Endothelial cell of umbilical vein (primary cell): ENCODE results near the gene SIGMAR1. TPM values are rescaled to one million over a fixed set of nuclear protein-coding genes. Genes with fewer than 3 reads are reported as not detected.

Experiments used
- BruUV-seq: library from RNA; stranded (reverse); fragments of 400-500 nt; replicated peaks from 2 replicates; lab custom pipeline; 2021; lab: Mats Ljungman, UMichigan
- CTCF ChIA-PET: fragments of 300-600, 350-600 bp; sonication (Branson Sonifier 250); formaldehyde crosslinking; loops from one replicate; lab custom pipeline; 2021; ENCODE audit warnings: antibody characterized with exemption, inconsistent platforms; lab: Charles Lee
- POLR2A ChIA-PET: fragments of 300-600, 350-600 bp; sonication (Branson Sonifier 250); formaldehyde crosslinking; loops from one replicate; lab custom pipeline; 2021; ENCODE audit warnings: antibody characterized with exemption, inconsistent platforms; lab: Charles Lee
- DNase-seq: peaks from one replicate; pipeline ENCODE4 v3.0.0-alpha.2; 2011; ENCODE audit warnings: low read depth, low spot score
- FAIRE-seq: peaks from 2 replicates; lab custom pipeline; 2011; peaks lifted over from hg19 to GRCh38; lab: Jason Lieb, UNC
- H2AFZ ChIP-seq: 2 replicates; pipeline ENCODE4 v1.6.0; 2012; ENCODE audit warnings: low read depth, low read length, control low read depth, inconsistent platforms
- H3K27ac ChIP-seq: 2 replicates; pipeline ENCODE4 v1.5.1; 2011; ENCODE audit warnings: low read depth, mild to moderate bottlenecking, control low read depth, low read length, moderate library complexity; ENCODE audit not compliant: insufficient read depth
- H3K27me3 ChIP-seq, 2 experiments: 2 replicates each; pipeline versions ENCODE4 v1.6.0 to v1.6.1; 2011; ENCODE audit warnings: low read length in 2 of 2, mixed read lengths in 1 of 2; ENCODE audit not compliant: control insufficient read depth in 2 of 2, insufficient read depth in 2 of 2
- H3K36me3 ChIP-seq, 2 experiments: 2 replicates in 1 of 2; 3 replicates in 1 of 2; pipeline ENCODE4 v1.5.1; 2011; ENCODE audit warnings: low read length in 2 of 2, mild to moderate bottlenecking in 1 of 2, moderate library complexity in 1 of 2; ENCODE audit not compliant: control insufficient read depth in 2 of 2, insufficient read depth in 2 of 2; ENCODE audit errors: extremely low read depth in 1 of 2
- H3K4me1 ChIP-seq: 3 replicates; pipeline ENCODE4 v1.5.1; 2011; ENCODE audit warnings: mild to moderate bottlenecking, low read length; ENCODE audit not compliant: control insufficient read depth, insufficient read depth; ENCODE audit errors: extremely low read depth
- H3K4me2 ChIP-seq: 2 replicates; pipeline ENCODE4 v1.6.1; 2011; ENCODE audit warnings: low read length, control low read depth, mixed read lengths; ENCODE audit not compliant: insufficient read depth
- H3K4me3 ChIP-seq, 3 experiments: fragments of 200-600 bp in 1 of 3; sonication (generic), shearing (Covaris generic) in 1 of 3; replicated peaks in 1 of 3; 2 replicates each; pipeline ENCODE4 v1.5.1; 2011 to 2016; ENCODE audit warnings: control low read depth in 3 of 3, low read length in 3 of 3, mild to moderate bottlenecking in 2 of 3, inconsistent platforms in 1 of 3, low read depth in 1 of 3, moderate library complexity in 1 of 3; ENCODE audit not compliant: insufficient read depth in 1 of 3
- H3K79me2 ChIP-seq: 2 replicates; pipeline ENCODE4 v1.6.0; 2012; ENCODE audit warnings: low read length, inconsistent platforms; ENCODE audit not compliant: control insufficient read depth, insufficient read depth
- H3K9ac ChIP-seq: replicated peaks from 2 replicates; pipeline ENCODE3; 2011; ENCODE audit warnings: low read length, control low read depth; ENCODE audit not compliant: insufficient read depth; ENCODE audit errors: extremely low read depth
- H3K9me1 ChIP-seq: replicated peaks from 3 replicates; pipeline ENCODE4 v1.6.0; 2011; ENCODE audit warnings: mild to moderate bottlenecking, low read length; ENCODE audit not compliant: control insufficient read depth, insufficient read depth; ENCODE audit errors: extremely low read depth
- H3K9me3 ChIP-seq: replicated peaks from 2 replicates; pipeline ENCODE4 v1.5.1; 2012; ENCODE audit warnings: low read length, inconsistent platforms; ENCODE audit not compliant: control insufficient read depth, insufficient read depth
- H4K20me1 ChIP-seq: replicated peaks from 2 replicates; pipeline ENCODE3; 2011; ENCODE audit warnings: mild to moderate bottlenecking, low read length; ENCODE audit not compliant: control insufficient read depth, insufficient read depth; ENCODE audit errors: extremely low read depth
- EZH2 ChIP-seq: IDR thresholded peaks from 2 replicates; pipeline ENCODE4 v1.6.1; 2012; ENCODE audit warnings: borderline replicate concordance, low read depth, mild to moderate bottlenecking, moderate library complexity, low read length, inconsistent platforms; ENCODE audit not compliant: severe bottlenecking
- FOS ChIP-seq: IDR thresholded peaks from 2 replicates; pipeline ENCODE4 v1.6.1; 2011; ENCODE audit warnings: mild to moderate bottlenecking, low read length, moderate library complexity, borderline replicate concordance; ENCODE audit not compliant: insufficient read depth
- GATA2 ChIP-seq: IDR thresholded peaks from 2 replicates; pipeline ENCODE4 v1.7.0; 2011; ENCODE audit warnings: low read depth, mild to moderate bottlenecking, moderate library complexity, mixed read lengths, low read length; ENCODE audit not compliant: insufficient read length, insufficient read depth
- JUN ChIP-seq: IDR thresholded peaks from 2 replicates; pipeline ENCODE4 v1.6.1; 2011; ENCODE audit warnings: borderline replicate concordance, low read depth; ENCODE audit not compliant: insufficient read length, insufficient read depth
- MYC ChIP-seq: IDR thresholded peaks from one replicate; pipeline ENCODE4 v1.6.1; 2011; ENCODE audit warnings: mild to moderate bottlenecking, low read depth, low read length
- POLR2A ChIP-seq: IDR thresholded peaks from 2 replicates; pipeline ENCODE4 v1.6.1; 2012; ENCODE audit warnings: low read depth, mild to moderate bottlenecking, control low read depth, low read length
- POLR2AphosphoS5 ChIP-seq: IDR thresholded peaks from 2 replicates; pipeline ENCODE4 v1.6.1; 2012; ENCODE audit warnings: low read depth, mild to moderate bottlenecking, control low read depth, low read length, moderate library complexity; ENCODE audit not compliant: insufficient read depth
- dilution Hi-C: fragments of 300-500 bp; cut with MboI; formaldehyde crosslinking; loops from one replicate; pipeline ENCODE4 v1.15.0; 2019; ENCODE audit warnings: low sequenced_read_pairs; ENCODE audit not compliant: extremely low pct_ligation_motif_present
- intact Hi-C: fragments of 100-400 bp; cut with micrococcal nuclease; formaldehyde crosslinking; loops from one replicate; pipeline ENCODE4 v1.10.0; 2022
- polyA plus RNA-seq, 4 experiments: library from polyadenylated mRNA; depleted of rRNA in 3 of 4; stranded (reverse) in 3 of 4; unstranded in 1 of 4; fragments of >200 nt; gene quantifications; 2 replicates each; pipeline versions ENCODE4 v1.2.1 to v1.2.3, GENCODE V29; 2011 to 2012; ENCODE audit warnings: missing spikeins in 1 of 4
- total RNA-seq: library from RNA; stranded (reverse); gene quantifications from 2 replicates; pipeline ENCODE4 v1.2.3, GENCODE V29; 2021
- TF ChIP-seq, protein P1 (sequence below), 2 donors: IDR thresholded peaks; 1 replicate in 1 of 2; 2 replicates in 1 of 2; pipeline ENCODE4 v1.5.1; 2011; ENCODE audit warnings: low read length in 2 of 2, mild to moderate bottlenecking in 2 of 2, moderate library complexity in 2 of 2, control low read depth in 1 of 2, inconsistent platforms in 1 of 2, low read depth in 1 of 2; ENCODE audit not compliant: insufficient read depth in 1 of 2; ENCODE audit errors: extremely low read depth in 1 of 2
- TF ChIP-seq, protein P2 (sequence below): IDR thresholded peaks from 2 replicates; pipeline ENCODE4 v1.6.1; 2011; ENCODE audit not compliant: insufficient read depth, insufficient read length

SIGMAR1 gene
- total and polyA plus RNA-seq, 2 donors (not counting 3 experiments of a cell fraction or from before 2014, with no cell fraction given), result 78.4 to 81.2 TPM

DNA sequence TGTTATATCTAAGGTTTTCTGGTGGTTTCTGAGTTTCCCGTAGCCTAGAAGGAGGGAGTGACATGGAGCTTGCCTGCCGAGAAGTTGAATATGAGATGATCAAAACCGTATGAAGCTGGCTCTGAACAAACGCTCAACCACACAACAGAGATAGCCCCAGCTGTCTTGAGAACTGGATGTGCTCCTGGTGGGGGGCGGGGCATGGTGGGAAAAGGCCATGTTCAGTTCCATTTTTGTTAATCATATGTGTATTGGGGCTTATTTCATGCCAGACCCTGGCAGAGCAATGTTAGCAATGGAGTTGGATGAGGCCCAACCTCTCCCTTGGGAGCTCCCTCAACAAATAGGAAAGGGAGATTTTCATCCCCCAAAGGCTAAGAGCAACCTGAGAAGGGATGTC is 48.6 kb upstream of the SIGMAR1 start:
- Histone ChIP-seq H3K36me3 (no peaks in the 10 kb centered on the region), H4K20me1 (no peaks in the 10 kb centered on the region), H2AFZ (no peak overlapping the region), H3K4me2 (no peak overlapping the region), H3K9me3 (no peaks in the 10 kb centered on the region), H3K27me3 (peaks cover 4 to 7% of the 10 kb centered on the region in 2 experiments), H3K9ac (no peak overlapping the region), H3K4me1 (no peaks in the 10 kb centered on the region), H3K9me1 (no peaks in the 10 kb centered on the region), H3K27ac (no peak overlapping the region), H3K4me3 (no peak overlapping the region), H3K79me2 (no peaks in the 10 kb centered on the region)
- dilution Hi-C loops, result no loop called here
- no TSS peak for BruUV-seq
- ChIA-PET CTCF (interaction anchor here (1.8 to 3.5 kb wide), 2 partner anchors 15 to 16 kb away, joined by 7 to 17 read pairs; no protein-coding TSS in a partner anchor), POLR2A (no interaction called here)
- intact Hi-C loops, result no loop called here
- TF ChIP-seq POLR2AphosphoS5 (no peak), GATA2 (no peak), FOS (no peak), MYC (no peak), EZH2 (no peak), POLR2A (no peak), JUN (no peak)
- TF ChIP-seq, protein P1, sequence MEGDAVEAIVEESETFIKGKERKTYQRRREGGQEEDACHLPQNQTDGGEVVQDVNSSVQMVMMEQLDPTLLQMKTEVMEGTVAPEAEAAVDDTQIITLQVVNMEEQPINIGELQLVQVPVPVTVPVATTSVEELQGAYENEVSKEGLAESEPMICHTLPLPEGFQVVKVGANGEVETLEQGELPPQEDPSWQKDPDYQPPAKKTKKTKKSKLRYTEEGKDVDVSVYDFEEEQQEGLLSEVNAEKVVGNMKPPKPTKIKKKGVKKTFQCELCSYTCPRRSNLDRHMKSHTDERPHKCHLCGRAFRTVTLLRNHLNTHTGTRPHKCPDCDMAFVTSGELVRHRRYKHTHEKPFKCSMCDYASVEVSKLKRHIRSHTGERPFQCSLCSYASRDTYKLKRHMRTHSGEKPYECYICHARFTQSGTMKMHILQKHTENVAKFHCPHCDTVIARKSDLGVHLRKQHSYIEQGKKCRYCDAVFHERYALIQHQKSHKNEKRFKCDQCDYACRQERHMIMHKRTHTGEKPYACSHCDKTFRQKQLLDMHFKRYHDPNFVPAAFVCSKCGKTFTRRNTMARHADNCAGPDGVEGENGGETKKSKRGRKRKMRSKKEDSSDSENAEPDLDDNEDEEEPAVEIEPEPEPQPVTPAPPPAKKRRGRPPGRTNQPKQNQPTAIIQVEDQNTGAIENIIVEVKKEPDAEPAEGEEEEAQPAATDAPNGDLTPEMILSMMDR (IDR thresholded peaks at IDR 0.05; ENCODE audit: extremely low read depth in 1 of 2, insufficient read depth in 1 of 2, low read depth in 1 of 2, low read length in 2 of 2), result no peak
- TF ChIP-seq, protein P2, sequence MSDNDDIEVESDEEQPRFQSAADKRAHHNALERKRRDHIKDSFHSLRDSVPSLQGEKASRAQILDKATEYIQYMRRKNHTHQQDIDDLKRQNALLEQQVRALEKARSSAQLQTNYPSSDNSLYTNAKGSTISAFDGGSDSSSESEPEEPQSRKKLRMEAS, result no peak
- DNase-seq, result no peak
- no peak for FAIRE-seq
